ENCODE results near the gene FRAT2.
A peak's percentile ranks its signal among the peaks of the same experiment; 100 is the strongest.

FRAT2 gene, protein sequence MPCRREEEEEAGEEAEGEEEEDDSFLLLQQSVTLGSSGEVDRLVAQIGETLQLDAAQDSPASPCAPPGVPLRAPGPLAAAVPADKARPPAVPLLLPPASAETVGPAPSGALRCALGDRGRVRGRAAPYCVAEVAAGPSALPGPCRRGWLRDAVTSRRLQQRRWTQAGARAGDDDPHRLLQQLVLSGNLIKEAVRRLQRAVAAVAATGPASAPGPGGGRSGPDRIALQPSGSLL

DNA sequence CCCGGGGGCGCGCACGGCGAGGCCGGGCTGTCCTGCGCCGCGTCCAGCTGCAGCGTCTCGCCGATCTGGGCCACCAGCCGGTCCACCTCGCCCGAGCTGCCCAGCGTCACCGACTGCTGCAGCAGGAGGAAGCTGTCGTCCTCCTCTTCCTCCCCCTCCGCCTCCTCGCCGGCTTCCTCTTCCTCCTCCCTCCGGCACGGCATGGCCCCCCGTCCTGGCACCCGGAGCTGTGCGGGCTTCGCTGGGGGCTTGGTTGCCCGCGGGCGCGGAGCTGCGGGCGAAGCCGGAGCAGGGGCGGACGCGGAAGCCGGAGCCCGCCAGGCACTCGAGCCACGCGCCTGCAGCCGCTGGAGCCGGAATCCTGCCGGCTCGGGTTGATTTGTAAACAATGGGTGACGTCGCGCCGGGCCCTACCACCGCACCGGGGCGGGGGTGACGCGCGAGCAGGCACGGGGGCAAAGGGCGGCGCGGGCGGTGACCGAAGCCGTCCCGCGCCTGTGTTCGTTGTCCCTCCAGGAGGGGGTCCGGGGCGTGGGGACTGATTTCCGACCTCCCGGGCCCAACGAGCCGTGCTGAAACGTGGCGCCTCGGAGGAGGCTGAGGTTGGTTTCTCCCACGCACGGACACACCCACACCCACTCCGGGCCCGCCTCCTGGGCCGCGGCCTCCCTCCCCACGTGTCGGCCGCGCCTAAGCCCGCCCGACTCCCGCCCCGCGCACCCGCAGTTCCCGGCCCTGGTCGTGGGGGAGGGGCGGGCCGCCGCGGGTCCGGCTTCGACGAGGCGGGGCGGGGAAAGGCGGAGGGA, at the start of gene FRAT2:
Gene FRAT2, minus strand, starts transcription at position 360 of the 806 bp plus-strand sequence. Its CDS starts 157 bp downstream, at position 203.
- DNase-seq (ENCODE audit: low spot score) = peak; percentile 83

DNA sequence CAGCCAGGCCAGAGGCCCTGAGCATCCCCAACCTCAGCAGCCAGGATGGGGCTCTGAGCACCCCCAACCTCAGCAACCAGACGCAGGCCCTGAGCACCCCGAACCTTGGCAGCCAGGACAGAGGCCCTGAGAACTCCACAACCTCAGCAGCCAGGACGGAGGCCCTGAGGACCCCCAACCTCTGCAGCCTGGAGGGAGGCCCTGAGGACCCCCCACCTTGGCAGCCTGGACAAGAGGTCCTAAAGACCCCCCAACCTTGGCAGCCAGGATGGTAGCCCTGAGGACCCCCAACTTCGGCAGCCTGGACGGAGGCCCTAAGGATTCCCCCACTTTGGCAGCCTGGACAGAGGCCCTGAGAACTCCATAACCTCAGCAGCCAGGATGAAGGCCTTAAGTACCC, 49.6 kb upstream of the FRAT2 start:
- DNase-seq (ENCODE audit: low spot score) = no peak

DNA sequence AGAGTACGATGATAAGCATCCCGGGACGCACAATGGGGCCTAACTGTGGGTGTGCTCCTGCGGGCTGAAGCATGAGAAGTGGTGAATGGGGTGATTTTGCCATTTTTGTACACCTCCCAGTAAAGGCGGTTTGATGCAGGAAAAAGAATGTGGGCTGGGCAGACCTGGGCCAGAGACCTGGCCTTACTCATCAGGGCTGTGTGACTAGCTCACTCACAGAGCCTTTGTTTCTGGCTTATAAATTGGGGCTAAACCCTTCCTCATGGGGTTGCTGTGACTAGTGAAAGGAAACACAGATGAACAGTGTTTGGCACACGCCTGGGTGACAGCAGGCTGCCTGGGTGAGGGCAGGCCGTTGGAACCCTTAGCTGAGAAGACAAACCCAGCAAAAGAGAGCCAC, 48.6 kb upstream of the FRAT2 start:
- no peak for DNase-seq (ENCODE audit: low spot score)

DNA sequence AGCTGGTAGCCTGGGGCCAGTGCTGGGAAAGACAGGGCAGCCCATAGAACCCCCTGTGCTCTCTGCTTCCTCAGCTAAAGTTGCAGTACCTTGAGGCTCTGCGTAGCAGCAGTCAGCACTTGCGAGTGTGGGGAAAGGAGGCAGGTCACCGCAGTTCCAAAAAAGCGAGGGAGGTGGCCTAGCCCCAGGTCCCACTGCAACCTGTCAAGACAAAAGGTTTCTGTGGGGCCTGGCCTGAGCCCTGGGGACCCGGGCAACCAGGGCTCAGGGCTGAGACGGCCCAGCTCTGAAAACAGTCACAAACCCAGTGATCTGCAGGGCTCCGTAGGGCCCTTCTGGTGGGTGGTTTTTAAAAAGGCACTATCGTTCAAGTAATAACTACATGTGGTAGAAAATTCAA, 47.1 kb upstream of the FRAT2 start:
- DNase-seq (ENCODE audit: low spot score) = no peak

DNA sequence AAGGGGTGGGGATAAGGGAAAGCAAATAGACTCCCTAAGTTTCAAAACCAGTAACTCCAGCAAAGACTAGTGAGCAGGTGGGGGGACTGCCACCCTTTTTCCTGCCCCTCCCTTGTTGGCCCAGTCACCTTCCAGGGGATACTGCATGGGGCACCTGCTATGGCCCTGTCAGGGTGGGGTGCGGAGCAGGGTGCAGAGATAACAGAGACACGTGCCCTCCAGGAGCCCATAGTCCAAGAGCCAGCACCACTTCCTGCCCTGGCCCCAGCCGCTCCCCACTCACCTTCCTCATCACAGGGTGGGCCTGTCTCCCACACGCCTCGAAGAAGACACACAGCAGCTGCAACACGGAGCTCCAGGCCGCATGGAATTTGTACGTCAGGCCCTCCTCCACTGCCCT, 46.0 kb upstream of the FRAT2 start:
- DNase-seq (ENCODE audit: low spot score) = no peak

DNA sequence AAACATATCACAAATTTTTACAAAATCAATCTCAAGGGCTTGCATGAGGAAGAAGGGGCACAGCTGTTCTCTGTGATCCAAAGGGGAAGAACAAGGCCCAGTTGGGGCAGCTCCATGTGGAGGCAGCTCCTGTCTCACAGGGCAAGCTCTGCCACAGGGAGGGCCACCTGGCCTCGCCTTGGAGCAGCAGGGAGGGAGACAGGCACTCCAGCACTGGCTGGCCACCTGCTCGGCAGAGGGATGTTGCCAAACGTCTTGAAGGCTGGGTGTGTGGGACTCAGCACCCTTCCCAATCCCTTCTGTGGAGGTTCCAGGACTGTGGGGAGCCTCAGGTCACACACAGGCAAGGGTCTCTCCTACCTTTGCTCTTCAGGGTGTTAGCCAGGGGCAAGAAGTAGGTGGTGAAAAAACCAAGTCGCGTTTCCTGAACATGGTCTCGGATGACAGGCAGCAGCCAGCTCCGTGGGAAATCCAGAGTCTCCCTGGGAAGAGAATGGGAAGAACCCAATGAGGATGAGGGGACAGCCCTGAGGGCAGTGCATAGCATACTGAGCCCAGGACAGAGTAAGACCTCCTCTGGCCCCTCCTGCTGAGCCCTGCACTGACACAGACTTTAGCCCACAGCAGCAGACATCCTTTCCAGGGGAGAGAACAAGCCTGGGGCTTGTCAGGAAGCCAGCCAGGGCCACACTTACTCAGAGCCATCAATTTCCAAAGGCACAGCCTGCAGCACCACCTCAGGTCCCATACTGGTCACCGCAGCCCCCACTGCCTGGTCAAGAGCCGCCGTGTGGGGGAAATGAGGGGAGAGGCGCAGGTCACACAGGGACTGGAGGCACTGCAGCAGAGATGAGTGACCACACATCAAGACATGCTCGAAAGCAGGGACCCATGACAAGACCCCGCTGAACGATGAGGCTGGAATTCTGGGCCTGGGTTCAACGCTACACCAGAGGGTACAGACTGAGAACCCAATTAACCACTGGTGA, 44.7 kb upstream of the FRAT2 start:
- no peak for DNase-seq (ENCODE audit: low spot score)

DNA sequence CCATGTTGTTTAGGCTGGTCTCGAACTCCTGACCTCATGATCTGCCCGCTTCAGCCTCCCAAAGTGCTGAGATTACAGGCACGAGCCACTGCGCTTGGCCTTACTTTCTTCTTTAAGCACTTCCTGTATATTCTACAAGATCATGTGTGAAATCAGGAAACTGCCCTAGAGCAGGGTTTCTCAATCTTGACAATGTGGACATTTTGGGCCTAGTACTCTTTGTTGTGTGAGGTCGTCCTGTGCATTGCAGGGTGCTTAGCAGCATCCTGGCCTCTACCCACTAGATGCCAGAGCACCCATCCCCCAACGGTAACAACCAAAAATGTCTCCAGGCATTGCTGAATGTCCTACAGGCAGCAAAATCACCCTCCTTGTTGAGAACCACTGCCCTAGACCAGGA, 41.9 kb upstream of the FRAT2 start:
- DNase-seq (ENCODE audit: low spot score) = no peak

DNA sequence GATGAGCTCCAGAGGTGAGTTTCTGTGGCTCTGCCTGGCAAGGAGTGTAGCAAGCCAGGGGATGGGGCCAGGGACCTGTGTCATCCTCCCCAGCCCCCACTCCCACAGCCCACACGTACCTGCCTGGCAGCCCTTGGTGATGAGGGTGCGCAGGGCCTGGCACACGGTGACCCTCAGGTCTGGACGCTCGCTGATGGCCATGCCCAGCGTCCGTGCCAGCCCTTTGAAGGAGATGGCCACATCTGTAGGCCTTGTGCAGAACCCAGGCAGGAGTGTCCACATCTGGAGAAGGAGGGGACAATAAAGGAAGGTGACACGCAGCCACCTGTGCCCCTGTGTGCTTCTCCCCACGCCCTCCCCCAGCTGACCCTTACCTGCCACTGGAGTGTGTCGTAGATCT, 38.9 kb upstream of the FRAT2 start:
- no peak for DNase-seq (ENCODE audit: low spot score)

DNA sequence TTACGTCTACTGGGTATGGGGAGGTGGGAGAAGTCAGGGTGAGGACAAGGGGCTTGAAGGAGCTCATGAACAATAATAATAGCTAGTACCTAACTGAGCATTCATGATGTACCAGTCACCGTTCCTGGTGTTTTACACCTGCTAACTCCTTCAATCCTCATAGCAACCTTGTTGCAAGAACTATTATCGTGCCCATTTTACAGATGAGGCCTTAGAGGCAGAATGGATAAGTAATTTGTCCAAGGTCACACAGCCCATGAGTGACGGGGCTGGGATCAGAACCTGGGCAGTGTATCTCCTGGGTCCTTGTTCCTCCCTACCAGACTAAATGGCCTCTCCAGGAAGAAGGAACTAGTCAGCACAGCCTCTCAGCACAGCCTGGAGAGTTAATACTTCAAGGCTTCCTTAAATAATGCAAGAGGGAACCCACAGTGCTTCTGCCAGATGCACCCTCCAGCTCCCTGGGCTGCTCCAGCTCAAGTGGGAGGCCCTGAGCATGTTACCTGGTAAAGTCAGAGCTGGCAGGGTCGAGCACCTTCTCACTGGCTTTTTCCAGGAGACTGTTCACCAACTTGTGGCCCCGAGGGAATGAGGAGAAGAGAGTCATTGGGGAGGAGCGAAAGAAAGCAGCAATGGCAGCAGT, 37.8 kb upstream of the FRAT2 start:
- DNase-seq (ENCODE audit: low spot score) = no peak

DNA sequence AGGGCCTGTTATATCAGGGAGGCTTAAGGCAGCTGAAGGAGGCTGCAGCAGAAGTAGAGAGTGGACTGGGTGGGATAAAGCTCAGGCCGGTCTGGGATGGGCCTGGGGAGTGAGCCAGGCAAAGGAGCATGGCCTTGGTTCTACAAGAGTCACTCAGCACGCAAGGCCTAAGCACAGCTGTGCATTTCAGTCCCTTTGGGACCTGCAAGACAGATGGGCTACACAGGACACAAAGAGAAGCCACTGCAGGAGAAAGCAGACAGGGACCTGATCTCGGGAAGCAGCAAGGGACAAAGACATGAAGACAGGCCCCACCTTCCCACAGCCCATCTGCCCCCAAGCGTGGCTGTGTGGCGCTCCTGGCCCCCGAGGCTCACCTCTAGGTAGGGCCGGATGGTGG, 37.2 kb upstream of the FRAT2 start:
- no peak for DNase-seq (ENCODE audit: low spot score)

DNA sequence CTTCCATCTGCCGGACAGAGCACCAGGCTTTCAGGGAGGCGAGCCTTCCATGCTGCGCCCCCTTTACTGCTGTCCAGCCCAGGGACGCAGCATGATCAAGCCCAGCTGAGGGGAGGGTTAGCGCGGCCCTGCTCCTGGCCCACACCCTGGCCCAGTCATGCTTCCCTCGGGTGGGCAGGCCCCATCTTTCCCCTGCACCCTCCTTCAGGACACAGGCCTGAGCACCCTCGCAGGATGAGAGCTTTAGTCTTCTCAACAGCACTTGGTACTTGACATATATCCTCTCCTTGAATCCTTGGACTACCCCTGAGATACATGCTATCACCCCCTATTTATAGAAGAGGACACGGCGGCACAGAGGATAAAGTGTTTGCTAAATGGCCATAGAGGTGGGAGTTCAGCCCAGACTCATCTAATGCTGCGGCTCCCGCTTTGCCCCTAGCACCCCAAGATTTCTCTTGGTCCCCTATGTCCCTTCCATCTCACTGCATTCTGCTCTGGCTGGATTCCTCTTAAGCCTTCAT, 32.7 kb upstream of the FRAT2 start:
- no peak for DNase-seq (ENCODE audit: low spot score)

DNA sequence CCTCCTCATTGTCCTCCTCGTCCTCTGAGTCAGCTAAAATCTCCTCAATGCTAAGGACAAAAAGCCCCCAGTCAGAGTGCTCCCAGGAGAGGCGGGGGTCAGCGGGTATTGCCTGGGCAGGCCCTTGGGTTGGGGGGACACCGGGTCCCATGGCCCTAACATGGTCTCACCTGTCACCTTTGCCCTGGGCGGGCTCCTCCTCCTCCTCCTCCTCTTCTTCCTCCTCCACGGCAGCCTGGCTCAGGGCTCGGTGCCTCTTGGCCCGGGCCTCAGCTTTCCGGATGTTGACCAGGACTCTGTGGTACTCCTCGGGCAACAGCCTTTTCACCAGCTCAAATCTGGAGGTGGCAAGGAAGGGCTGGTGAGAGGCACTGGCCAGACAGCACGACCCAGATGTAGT, 32.0 kb upstream of the FRAT2 start:
- no peak for DNase-seq (ENCODE audit: low spot score)

DNA sequence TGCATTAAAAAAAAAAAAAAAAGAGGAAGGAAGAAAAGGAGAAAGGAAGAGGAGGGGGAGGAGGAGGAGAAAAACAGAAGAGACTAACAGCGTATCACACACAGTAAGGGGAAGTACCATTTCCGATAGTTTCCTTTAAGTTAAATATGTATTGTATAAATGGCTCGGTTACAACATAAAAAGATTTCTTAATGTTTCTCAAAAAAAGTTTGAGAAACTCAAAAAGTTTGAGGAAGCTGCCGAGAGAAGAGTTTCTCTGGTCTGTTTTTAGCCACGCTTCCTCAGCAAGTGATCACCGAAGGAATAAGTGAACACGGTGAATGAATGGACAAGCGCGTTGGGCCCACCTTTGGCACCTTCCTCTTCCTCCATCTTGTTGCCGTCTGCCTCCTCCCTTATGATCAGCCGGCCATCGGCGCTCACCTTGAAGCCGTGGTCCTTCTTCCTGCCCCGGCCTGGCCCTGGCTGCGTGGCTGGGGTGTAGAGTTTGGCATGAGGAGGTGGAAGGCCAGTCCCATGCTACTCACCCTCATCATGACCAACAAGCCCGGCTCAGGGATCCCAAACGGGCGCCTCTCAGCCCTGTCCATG, 31.3 kb upstream of the FRAT2 start:
- DNase-seq (ENCODE audit: low spot score) = no peak

DNA sequence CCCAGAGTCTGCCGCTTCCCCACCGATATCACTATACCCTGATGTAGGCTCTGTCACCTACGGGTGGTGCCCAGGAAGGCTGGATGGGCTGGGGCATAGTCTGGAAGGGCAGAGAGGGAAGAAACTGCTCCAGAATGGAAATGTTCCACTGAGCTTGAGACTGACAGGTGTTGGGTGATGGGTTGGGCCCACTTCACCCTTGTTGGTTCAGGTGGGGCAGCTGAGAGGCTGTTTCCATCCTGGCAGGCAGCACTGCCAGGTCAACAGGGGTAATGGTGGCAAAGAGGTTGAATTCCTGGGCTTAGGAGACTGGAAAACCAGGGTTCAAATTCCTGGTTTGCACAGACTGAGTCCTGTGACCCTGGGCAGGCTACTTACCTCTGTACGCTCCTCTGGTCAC, 28.5 kb upstream of the FRAT2 start:
- no peak for DNase-seq (ENCODE audit: low spot score)

DNA sequence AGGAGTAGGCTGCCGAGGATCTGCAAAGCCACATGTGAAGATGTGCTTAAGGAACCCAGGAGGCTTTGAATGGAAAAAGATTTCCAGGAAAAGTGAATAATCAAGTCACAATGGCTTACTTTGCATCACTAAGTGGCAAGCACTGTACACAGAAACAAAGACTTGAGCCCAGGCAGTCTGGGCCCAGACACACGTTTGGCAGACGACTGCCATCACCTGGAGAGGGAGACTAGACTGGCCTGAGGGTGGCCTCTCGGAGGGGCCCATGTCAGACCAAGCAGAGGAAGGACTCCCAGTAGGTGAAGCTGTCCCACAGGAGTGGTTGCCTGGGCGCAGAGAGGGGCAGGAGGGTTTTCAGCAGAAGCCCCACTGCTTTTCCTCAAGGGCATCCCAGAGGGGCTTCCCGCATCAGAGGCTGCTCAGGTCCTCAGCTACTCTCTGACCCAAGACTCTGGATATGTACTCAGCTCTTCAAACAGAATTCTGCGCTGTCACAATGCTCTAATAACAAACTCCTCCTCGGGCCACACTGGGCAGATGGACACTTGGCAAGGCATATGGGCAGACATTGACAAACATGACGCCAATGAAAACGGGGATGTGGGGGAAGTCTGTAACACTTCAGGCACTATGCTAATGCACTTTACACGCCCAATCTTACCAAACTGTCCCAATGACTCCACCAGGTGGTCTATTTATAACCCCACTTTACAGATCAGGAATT, 27.9 kb upstream of the FRAT2 start:
- DNase-seq (ENCODE audit: low spot score) = no peak

DNA sequence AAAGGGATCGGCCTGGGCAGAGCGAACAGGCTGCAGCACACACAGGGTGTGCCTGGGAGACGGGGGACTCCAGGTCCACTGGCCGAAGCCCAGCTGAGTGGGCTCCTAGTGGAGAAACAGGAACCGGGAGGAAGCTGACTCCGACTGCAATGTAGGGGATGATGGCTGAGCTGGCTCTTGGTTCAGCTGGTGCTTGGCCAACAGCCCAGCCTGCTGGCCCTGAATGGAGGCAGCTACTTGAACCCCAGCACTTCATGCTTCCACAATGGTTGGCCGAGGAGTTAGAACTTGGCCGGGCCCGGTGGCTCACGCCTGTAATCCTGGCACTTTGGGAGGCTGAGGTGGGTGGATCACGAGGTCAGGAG, 27.0 kb upstream of the FRAT2 start:
- DNase-seq (ENCODE audit: low spot score) = no peak

DNA sequence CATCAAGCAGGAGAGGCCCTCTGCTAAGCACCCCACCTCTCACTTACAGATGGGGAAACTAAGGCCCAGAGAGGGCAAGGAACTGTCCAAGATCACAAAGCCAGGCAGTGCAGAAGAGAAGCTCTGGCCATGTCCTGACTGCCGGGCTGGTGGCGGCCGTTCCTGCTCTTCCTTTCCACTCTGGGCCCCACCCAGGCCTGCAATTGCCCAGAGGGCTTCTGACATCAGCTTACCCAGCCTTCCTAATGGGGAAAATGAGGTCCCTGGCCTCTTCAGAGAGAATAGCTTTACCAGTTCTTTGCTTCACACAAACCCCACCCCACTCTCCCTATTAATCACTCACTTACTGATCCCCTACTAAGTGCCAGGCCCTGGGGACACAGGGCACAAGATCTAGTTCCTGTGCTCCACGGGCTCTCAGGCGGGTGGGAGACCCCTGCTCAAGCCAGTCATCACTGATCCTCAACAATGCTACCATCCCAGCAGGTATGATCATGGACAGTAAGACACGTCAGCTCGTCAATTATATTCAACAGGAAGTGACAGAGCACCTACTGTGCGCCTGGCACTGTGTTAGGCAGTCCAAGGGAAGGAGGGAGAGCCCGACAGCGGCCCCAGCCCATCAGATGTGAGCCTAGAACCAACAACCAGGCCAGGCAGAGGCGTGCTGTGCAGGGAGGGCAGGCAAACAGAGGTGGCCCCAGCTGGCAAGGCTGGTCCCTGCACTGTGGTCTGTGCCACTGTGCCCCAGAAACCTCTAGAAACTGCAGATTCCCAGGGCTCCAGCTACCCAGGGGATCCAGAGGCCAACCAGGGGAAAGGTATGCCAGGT, 26.4 kb upstream of the FRAT2 start:
- DNase-seq (ENCODE audit: low spot score) = no peak

DNA sequence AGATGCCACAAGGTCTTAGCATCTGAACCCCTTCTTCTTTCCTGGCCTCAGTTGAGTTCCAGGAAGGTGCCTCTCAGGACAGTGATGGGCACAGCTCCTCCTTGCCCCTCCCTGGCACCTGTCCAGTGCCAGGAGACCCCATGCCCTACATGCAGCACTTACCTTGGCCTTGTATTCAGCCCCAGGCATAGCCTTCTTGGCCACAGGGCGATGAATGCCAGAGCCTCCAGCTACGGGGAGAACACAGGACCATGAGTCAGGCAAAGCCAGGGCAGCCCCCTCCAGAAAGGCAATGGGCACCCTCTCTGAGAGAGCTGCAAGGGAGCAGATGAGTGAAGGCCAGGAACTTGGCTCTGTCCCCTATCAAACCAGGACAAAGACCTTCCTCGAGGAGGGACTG, 24.3 kb upstream of the FRAT2 start:
- DNase-seq (ENCODE audit: low spot score) = no peak

DNA sequence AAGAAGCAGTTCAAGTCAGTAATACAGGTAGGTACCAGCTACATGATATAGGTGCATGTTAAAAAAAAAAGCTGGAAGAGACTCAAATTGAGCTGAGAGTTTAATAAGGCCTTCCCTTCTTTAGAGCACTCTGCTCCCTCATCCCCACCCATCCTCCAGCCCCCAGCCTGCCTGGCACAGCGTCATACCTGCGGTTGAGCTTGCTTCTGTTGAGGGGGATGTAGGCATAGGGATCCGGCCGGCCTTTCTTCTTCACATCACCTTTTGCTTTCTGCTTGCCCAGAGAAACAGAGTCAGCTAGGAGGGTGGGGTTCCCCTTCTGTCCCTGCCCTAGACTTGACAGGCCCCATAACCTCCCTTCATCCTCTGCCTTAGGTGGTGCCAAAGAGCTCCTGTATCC, 23.8 kb upstream of the FRAT2 start:
- no peak for DNase-seq (ENCODE audit: low spot score)

DNA sequence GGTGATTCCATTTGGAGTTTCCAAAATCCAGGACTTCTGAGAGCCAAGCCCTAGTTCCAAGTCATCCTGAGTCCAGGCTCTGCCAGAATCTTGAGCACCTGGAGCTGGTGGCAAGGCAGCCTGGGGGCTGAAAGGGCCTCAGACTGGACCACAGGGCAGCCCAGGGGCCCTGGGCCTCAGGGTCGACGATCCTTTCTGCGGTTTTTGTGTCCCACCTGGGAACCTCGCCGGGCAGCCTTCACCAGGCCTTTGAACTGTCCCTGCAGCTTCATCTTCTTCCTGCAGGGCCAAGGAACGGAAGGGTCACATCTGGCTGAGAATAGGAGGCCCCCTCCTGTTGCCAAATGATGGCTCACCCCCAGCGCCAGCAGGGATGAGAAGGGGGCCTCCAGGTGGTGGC, 22.4 kb upstream of the FRAT2 start:
- DNase-seq (ENCODE audit: low spot score) = no peak
